ENCODE results near the gene KRTAP5-5. TPM values are rescaled to one million over a fixed set of nuclear protein-coding genes. Genes with fewer than 3 reads are reported as not detected.

The KRTAP5-5 gene
- total and polyA plus RNA-seq, 7 donors: 0.28 to 0.92 TPM; not detected in 5

DNA sequence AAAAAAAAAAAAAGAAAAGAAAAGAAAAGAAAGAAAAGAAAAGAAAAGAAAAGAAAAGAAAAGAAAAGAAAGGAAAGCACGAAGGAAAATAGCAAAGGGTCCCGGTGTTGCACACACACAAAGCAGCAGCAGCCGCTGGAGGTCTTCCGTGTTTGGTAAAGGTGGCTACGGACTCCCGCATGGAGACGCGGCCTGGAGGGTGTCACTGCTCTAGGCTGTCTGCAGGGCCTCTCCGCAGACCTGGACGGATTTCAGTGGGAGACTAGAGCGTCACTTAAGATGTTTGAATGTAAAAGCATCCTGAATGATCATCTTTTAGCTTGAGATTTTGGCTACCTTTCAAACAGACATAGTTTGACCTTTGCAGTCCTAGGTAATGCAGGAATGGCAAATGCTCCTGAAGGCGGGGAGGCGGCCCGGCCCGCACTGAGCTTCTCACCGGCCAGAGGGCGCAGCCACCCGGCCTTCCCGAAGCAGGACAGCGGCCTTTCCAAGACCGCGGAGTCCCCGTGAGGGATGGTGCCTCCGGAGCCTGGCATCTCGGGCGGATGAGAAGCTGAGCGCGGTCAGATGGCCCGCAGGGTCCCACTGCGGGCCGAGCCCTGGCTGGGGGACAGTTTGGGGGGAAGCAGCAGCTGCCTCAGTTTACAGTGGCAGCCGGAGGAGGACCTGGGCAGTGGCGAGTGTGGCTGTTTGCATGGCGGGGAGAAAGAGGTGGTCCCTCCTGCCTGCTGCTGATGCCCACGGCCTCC, 18.5 kb downstream of the KRTAP5-5 start:
- no peak for DNase-seq
- H3K27me3 ChIP-seq: peaks cover 0 to 3% (median 0%) of the 10 kb centered on the region in 3 donors
- no peak for TF ChIP-seq POLR2A (IDR thresholded peaks at IDR 0.05)
- no peak for TF ChIP-seq EP300 (IDR thresholded peaks at IDR 0.05)
- TF ChIP-seq, protein P1, sequence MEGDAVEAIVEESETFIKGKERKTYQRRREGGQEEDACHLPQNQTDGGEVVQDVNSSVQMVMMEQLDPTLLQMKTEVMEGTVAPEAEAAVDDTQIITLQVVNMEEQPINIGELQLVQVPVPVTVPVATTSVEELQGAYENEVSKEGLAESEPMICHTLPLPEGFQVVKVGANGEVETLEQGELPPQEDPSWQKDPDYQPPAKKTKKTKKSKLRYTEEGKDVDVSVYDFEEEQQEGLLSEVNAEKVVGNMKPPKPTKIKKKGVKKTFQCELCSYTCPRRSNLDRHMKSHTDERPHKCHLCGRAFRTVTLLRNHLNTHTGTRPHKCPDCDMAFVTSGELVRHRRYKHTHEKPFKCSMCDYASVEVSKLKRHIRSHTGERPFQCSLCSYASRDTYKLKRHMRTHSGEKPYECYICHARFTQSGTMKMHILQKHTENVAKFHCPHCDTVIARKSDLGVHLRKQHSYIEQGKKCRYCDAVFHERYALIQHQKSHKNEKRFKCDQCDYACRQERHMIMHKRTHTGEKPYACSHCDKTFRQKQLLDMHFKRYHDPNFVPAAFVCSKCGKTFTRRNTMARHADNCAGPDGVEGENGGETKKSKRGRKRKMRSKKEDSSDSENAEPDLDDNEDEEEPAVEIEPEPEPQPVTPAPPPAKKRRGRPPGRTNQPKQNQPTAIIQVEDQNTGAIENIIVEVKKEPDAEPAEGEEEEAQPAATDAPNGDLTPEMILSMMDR (IDR thresholded peaks at IDR 0.05): no peak
- H3K36me3 ChIP-seq: no peaks in the 10 kb centered on the region
- WGBS, 2 donors: 90 to 92% methylated on average over 35 of the region's 35 CpGs
- H3K9me3 ChIP-seq: no peaks in the 10 kb centered on the region
- no peak overlapping the region for H3K27ac ChIP-seq
- peaks cover 0 to 4% (median 3%) of the 10 kb centered on the region in 4 donors for H3K4me1 ChIP-seq
- H3K4me3 ChIP-seq: no peak overlapping the region
- intact Hi-C loops (cut with DNase I): no loop called here

DNA sequence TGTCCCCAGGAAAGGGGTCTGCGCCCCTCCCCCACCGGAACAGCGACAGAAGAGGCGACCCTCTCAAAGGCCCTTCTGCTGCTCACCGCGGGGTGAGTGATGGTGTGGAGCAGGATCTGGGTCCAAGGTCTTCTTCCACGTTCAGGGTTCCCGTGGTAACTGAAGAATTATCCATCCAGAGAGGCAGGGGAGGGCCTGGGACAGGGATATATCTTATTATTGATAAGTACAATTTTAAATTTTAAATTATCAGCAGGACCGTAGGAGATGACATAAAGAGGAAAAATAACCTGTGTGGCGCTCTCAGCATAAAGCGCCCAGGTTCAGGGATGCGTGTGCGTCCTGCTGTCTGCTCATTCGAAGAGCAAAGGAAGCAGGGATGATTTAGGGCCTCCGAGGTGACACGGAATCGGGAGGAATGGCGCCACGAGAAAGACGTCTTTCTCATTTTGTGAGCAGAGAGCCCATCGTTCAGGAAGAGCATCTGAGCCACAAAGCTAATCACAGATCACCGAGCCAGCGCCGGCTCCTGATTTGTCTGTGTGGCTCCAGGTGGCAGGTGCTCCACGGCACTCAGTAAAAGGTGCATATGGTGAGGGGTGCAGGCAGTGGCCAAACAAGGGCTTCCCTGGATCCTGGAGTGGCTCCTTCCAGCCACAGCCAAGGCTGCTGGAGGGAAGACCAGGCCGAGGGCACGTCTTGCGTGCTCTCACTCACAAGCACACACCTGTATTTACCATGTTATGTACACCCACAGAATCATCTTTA, 19.3 kb downstream of the KRTAP5-5 start:
- no peaks in the 10 kb centered on the region for H3K36me3 ChIP-seq
- H3K9me3 ChIP-seq: no peaks in the 10 kb centered on the region
- intact Hi-C loops (cut with DNase I): no loop called here
- H3K4me1 ChIP-seq: peaks cover 0 to 5% (median 4%) of the 10 kb centered on the region in 4 donors
- DNase-seq: no peak
- WGBS, 2 donors: 86 to 88% methylated on average over 28 of the region's 28 CpGs
- TF ChIP-seq, protein P1 (IDR thresholded peaks at IDR 0.05): no peak
- no peak for TF ChIP-seq POLR2AphosphoS5 (IDR thresholded peaks at IDR 0.05)
- TF ChIP-seq POLR2A (IDR thresholded peaks at IDR 0.05): no peak
- TF ChIP-seq EP300 (IDR thresholded peaks at IDR 0.05): no peak
- H3K4me3 ChIP-seq: no peak overlapping the region
- no peak overlapping the region for H3K27ac ChIP-seq
- peaks cover 0 to 7% (median 0%) of the 10 kb centered on the region in 3 donors for H3K27me3 ChIP-seq

DNA sequence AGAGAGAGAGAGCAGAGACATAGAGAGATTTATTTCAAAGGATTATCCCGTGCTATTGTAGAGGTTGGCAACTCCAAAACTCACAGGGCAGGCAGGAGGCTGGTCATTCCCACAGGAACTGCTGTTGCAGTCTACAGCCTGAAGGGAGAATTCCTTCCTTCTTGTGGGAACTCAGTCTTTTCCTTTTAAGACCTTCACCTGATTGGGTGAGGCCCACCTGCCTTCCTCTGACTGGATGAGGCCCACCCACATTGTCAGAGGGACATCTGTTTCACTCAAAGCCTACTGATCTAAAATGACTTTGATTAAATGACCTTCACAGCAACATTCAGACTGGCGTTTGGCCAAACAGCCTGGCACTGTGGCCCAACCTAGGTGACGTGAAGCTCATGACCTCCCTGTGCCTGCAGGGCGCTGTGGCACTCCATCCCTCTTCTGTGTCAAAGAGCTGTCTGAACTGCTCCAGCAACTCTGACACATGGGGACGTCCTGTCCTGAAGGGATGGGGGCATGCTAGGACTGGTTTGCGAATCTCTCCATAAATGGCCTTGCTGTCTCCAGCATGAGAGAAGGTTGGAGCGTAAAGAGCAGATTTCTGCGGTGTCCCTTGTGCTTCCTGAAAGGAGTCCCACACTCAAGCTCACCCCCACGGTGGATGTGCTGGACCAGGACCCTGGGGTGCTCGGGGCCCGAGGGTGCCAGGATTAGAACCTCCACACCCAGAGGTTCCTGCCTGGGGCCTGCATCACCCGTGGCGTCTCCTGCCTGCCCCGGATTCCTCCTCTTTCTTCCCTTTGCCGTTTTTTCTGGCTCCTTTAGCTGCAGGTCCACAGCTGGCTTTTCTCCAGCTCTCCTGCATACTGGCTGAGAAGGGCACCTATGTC, 20.7 kb downstream of the KRTAP5-5 start:
- WGBS, 2 donors: 80 to 86% methylated on average over 15 of the region's 15 CpGs
- H3K27ac ChIP-seq: no peak overlapping the region
- H3K27me3 ChIP-seq: peaks cover 0 to 16% (median 0%) of the 10 kb centered on the region in 3 donors
- H3K4me1 ChIP-seq: peaks cover 0 to 5% (median 4%) of the 10 kb centered on the region in 4 donors
- no peak for TF ChIP-seq EP300 (IDR thresholded peaks at IDR 0.05)
- no peak for TF ChIP-seq POLR2AphosphoS5 (IDR thresholded peaks at IDR 0.05)
- TF ChIP-seq, protein P1 (IDR thresholded peaks at IDR 0.05): no peak
- no peak for TF ChIP-seq POLR2A (IDR thresholded peaks at IDR 0.05)
- peak; percentile 38 for DNase-seq
- intact Hi-C loops (cut with DNase I): loop anchor here (5.0 kb wide), 1 partner anchor 502 kb away; no protein-coding TSS in a partner anchor
- no peaks in the 10 kb centered on the region for H3K9me3 ChIP-seq
- H3K36me3 ChIP-seq: no peaks in the 10 kb centered on the region
- no peak overlapping the region for H3K4me3 ChIP-seq

DNA sequence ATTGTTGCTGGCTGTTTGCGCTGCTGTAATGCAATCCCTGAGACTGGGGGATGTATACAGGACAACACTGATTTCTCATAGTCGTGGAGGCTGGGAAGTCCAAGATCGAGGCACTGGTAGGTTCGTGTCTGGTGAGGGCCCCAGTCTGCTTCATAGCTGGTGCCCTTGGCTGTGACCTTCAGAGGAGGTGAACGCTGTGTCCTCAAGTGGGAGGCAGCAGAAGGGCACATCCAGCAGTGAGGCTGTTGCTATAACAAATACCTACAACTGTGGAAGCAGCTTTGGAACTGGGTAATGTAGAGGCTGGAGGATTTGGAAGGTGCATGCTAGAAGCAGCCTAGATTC, 21.3 kb downstream of the KRTAP5-5 start:
- Histone ChIP-seq H3K36me3 (no peaks in the 10 kb centered on the region), H3K4me3 (no peak overlapping the region), H3K27ac (no peak overlapping the region), H3K9me3 (no peaks in the 10 kb centered on the region), H3K27me3 (peaks cover 0 to 21% (median 0%) of the 10 kb centered on the region in 3 donors), H3K4me1 (peaks cover 0 to 5% (median 4%) of the 10 kb centered on the region in 4 donors)
- intact Hi-C loops (cut with DNase I): loop anchor here (5.0 kb wide), 1 partner anchor 501 kb away; no protein-coding TSS in a partner anchor
- no peak for TF ChIP-seq POLR2AphosphoS5 (IDR thresholded peaks at IDR 0.05)
- no peak for TF ChIP-seq POLR2A (IDR thresholded peaks at IDR 0.05)
- TF ChIP-seq, protein P1 (IDR thresholded peaks at IDR 0.05): no peak
- no peak for TF ChIP-seq EP300 (IDR thresholded peaks at IDR 0.05)
- no peak for DNase-seq
- 83 to 88% methylated on average over 5 of the region's 5 CpGs for WGBS, 2 donors

All from sigmoid colon (tissue), 7 donors.